GM21737 (cell line): ENCODE measurements around the gene LRRC49.
"Not testable (repeated sequence)": the region's sequence is repeated elsewhere in the genome, so short reads cannot be mapped to it uniquely, and the experiment has no call there.

Source experiments
- ATAC-seq: cut with Tn5 transposase; IDR thresholded peaks from one replicate; pipeline ENCODE4 v1.9.1; 2021; ENCODE audit warnings: mild to moderate bottlenecking, moderate library complexity; ENCODE audit not compliant: unreplicated experiment

The LRRC49 gene

GRCh38 chr15:70967646-70968045 lies 75.0 kb downstream of the LRRC49 start:
- no peak for ATAC-seq

- ATAC-seq: no peak
Observed at GRCh38 chr15:70974004-70974832, 81.6 kb downstream of the LRRC49 start.

GRCh38 chr15:70976851-70977250 lies 84.2 kb downstream of the LRRC49 start:
- no peak for ATAC-seq

GRCh38 chr15:70995383-70995970 lies 102.9 kb downstream of the LRRC49 start:
- no peak for ATAC-seq

GRCh38 chr15:70998319-70998718 lies 105.7 kb downstream of the LRRC49 start:
- ATAC-seq: no peak

- no peak for ATAC-seq
Observed at GRCh38 chr15:71002316-71002715, 109.7 kb downstream of the LRRC49 start.

- ATAC-seq: no peak
Observed at GRCh38 chr15:71003319-71003718, 110.7 kb downstream of the LRRC49 start.

GRCh38 chr15:71004506-71004905 lies 111.9 kb downstream of the LRRC49 start:
- not testable (repeated sequence) for ATAC-seq

GRCh38 chr15:71005895-71006294 lies 113.3 kb downstream of the LRRC49 start:
- no peak for ATAC-seq

GRCh38 chr15:71008250-71008870 lies 115.7 kb downstream of the LRRC49 start:
- ATAC-seq: no peak

- no peak for ATAC-seq
Observed at GRCh38 chr15:71010472-71010871, 117.8 kb downstream of the LRRC49 start.

GRCh38 chr15:71010997-71011396 lies 118.4 kb downstream of the LRRC49 start:
- ATAC-seq: no peak

- ATAC-seq: no peak
Observed at GRCh38 chr15:71011503-71012155, 119.0 kb downstream of the LRRC49 start.

GRCh38 chr15:71013446-71013845 lies 120.8 kb downstream of the LRRC49 start:
- ATAC-seq: no peak

- no peak for ATAC-seq
Observed at GRCh38 chr15:71015342-71015741, 122.7 kb downstream of the LRRC49 start.

- ATAC-seq: not testable (repeated sequence)
Observed at GRCh38 chr15:71031232-71031631, 138.6 kb downstream of the LRRC49 start.

- ATAC-seq: not testable (repeated sequence)
Observed at GRCh38 chr15:71035478-71035877, 142.9 kb downstream of the LRRC49 start.

GRCh38 chr15:71042356-71042922 lies 149.8 kb downstream of the LRRC49 start:
- ATAC-seq: no peak

GRCh38 chr15:71043373-71043772 lies 150.7 kb downstream of the LRRC49 start:
- no peak for ATAC-seq

GRCh38 chr15:71044006-71044405 lies 151.4 kb downstream of the LRRC49 start:
- no peak for ATAC-seq

- ATAC-seq: not testable (repeated sequence)
Observed at GRCh38 chr15:71046146-71046545, 153.5 kb downstream of the LRRC49 start.
